GM11168 (cell line): ENCODE data around the gene GIMAP8.
"Not testable (repeated sequence)": the region's sequence is repeated elsewhere in the genome, so short reads cannot be mapped to it uniquely, and the experiment has no call there.

Experiments used
- in situ Hi-C: fragments of 300-500 bp; cut with MboI; formaldehyde crosslinking; loops from one replicate; pipeline ENCODE4 v1.12.0; 2022; ENCODE audit warnings: low sequenced_read_pairs; ENCODE audit not compliant: unreplicated experiment

GIMAP8 gene

DNA sequence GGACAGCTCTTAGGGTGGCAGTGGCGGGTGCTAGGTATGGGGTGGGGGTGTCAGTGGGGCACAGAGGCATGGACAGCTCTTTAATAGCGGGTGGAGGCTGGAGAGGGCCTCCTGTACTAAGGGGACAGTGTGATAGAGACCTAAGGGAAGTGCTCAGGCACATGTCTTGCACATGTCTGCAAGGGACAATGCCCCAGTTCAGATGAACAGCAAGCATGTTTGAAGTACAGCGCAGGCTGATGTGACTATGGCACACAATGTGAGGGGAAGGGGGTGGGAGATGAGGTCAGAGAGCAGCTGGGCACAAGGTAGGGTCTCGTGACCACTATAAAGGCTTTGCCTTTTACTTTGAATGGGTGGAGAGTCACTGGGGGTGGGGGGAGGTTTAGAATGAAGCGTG lies 3.5 kb downstream of the GIMAP8 start:
- in situ Hi-C loops, result no loop called here

- in situ Hi-C loops, result not testable (repeated sequence)
Observed at GRCh38 chr7:150457064-150457463, 6.6 kb downstream of the GIMAP8 start.

DNA sequence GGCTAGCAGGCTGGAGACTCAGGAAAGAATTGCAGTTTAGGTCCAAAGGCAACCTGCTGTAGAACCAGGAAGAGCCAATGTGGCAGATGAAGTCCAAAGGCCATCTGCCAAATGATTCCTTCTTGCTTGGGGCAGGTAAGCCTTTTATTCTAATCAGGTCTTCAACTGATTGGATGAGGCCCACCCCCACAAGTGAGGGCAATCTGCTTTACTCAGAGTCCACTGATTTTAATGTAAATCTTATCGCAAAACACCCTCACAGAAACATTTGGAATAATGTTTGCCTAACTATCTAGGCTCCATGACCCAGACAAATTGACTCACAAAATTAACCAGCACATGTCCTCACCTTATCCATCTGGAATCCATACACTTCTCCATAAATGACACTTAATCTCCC lies 7.8 kb downstream of the GIMAP8 start:
- in situ Hi-C loops, result no loop called here

- in situ Hi-C loops, result no loop called here
Observed at GRCh38 chr7:150458756-150459155, 8.3 kb downstream of the GIMAP8 start.

DNA sequence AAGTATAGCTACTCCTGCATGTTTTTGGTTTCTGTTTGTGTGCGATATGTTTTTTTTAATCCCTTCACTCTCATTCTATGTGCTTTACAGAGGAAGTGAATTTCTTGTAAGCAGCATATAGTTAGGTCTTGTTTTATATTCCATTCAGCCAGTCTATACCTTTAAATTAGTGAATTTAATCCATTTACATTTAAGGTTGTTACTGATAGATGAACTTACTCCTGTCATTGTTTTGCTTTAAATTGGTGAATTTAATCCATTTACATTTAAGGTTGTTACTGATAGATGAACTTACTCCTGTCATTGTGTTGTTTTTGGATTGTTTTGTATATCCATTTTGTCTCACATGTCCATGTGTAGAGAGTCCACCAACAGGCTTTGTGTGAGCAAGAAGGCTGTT lies 11.1 kb downstream of the GIMAP8 start:
- in situ Hi-C loops, result no loop called here

GRCh38 chr7:150462413-150462812 lies 12.0 kb downstream of the GIMAP8 start:
- in situ Hi-C loops, result no loop called here

GRCh38 chr7:150463461-150463860 lies 13.0 kb downstream of the GIMAP8 start:
- in situ Hi-C loops, result no loop called here

DNA sequence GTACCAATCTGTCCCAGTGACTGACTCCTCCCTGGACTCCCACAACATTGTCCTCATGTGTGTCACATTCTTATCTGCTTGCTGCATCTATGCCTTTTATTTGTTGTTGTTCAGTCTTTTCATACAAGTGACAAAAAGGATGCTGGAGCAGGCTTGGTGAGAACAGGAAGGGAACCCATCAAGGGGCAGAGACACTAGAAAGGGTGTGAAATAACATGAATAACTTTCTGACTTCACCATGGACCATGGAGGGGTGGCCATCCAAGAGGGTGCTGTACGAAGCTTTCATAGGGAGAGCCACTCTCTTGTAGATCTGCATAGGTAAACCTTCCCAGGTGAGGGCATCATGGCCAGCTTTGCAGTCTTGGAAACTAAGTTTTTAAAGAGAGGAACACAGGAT lies 14.5 kb downstream of the GIMAP8 start:
- in situ Hi-C loops, result no loop called here

DNA sequence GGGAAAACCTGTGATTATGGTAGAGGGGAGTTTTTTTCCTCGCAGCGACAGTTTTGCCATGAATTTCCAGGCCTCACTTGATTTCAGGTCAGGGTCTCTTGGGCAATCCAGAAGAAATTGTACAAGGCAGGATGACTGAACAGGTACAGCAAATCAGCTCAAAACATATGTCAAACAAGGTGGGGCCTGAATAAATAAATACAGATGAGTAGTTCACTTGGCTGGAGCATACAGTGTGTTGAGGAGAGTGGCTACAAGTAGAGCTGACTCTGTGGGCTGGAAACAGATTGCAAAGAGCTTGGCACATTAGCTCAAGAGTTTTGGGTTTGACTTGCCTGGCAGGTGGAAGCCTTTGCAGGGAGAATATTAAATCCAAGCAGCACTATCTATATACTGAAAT lies 15.0 kb downstream of the GIMAP8 start:
- in situ Hi-C loops, result no loop called here

- in situ Hi-C loops, result no loop called here
Observed at GRCh38 chr7:150466477-150466876, 16.0 kb downstream of the GIMAP8 start.

GRCh38 chr7:150468241-150468640 lies 17.8 kb downstream of the GIMAP8 start:
- in situ Hi-C loops, result no loop called here

DNA sequence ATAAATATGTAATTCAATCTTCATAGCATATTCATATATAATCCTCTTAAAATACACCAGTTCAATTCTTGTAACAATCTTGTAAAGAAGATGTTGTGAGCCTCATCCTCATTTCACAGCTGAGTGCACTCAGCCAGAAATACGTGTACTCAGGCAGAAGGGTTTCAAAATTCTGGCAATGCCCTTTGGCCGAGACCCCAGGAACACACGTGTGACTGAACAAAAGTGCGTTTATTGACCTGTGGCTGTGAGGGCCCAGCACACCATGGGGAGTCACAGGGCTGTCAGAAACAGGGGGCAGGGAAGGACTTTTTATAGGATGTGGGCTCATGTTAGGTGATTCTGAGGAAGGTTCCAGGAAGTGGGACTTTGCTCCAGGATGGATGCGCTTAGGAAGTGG lies 21.5 kb downstream of the GIMAP8 start:
- in situ Hi-C loops, result no loop called here

DNA sequence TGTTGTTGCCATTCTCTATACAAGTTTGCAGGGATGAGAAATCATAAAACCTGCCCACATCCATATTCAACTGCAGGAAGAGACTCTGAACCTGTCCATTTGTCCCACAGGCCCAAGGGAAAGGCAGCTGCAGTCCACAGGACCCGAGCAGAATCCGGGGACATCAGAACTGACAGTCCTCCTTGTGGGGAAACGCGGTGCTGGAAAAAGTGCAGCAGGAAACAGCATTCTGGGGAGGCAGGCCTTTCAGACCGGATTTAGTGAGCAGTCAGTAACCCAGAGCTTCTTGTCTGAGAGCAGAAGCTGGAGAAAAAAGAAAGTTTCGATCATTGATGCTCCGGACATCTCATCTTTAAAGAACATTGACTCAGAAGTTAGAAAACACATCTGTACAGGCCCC lies 23.5 kb downstream of the GIMAP8 start:
- in situ Hi-C loops, result no loop called here

DNA sequence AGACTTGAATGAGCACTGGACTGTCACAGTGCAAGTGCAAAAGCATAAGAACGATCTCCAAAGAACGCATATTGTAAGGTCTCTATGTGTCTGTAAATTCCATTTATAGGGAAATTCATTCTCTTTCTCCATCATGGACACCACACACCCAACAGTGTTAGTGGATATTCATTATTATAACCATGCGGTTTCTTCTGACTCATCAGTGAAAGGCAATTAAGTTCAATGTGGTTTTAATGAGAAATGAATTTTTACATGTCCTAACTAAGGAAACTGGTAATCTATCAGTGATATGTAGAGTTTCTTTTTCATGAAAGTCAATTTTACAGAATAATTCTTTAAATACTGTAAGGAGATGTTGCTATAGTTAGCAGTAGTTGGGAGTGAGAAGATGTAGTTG lies 25.9 kb downstream of the GIMAP8 start:
- in situ Hi-C loops, result no loop called here

DNA sequence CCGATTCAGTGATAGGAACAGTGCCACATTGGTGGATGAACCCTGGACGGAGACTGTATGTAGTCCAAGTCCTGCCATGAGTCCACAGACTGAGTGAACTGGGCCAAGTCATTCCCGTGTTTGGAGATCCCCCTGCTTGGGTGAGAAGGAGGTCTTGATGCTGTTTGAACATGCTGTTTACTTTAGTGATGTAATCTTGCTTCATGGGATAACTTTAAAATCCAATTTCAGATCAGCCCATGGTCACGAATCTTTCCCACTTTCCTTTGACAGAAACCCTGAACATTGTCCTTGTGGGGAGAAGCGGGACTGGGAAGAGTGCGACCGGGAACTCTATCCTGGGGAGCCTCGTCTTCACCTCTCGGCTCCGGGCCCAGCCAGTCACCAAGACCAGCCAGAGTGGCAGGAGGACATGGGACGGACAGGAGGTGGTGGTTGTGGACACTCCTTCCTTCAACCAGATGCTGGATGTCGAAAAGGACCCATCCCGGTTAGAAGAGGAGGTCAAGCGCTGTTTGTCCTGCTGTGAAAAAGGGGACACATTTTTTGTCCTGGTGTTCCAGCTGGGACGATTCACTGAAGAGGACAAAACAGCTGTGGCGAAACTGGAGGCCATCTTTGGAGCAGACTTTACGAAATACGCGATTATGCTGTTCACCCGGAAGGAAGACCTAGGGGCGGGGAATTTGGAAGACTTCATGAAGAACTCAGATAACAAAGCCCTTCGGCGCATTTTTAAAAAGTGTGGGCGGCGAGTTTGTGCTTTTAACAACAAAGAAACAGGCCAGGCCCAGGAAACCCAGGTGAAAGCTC lies 26.6 kb downstream of the GIMAP8 start:
- in situ Hi-C loops, result no loop called here

GRCh38 chr7:150479023-150479716 lies 28.7 kb downstream of the GIMAP8 start:
- in situ Hi-C loops, result no loop called here

- in situ Hi-C loops, result no loop called here
Observed at GRCh38 chr7:150481186-150481920, 30.9 kb downstream of the GIMAP8 start.

- in situ Hi-C loops, result no loop called here
Observed at GRCh38 chr7:150481922-150482321, 31.5 kb downstream of the GIMAP8 start.

DNA sequence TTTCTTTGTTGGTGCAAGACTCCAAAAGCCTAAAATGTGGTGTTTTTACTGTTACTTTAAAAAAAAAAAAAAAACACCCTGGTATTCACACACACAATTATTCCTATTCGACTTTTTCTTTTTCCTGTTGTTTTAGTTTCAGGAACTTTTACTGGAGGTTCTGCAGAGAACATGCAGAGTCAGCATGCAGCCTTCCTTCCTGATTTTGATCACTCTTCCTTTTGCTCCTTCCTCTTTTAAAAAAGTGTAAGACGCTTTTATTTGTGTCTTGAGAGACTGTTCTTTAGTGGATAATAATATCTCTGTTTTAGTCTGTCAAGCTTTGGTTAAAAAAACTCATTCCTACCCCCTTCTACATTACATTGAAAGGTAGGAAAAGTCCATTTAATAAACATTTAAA lies 33.1 kb downstream of the GIMAP8 start:
- in situ Hi-C loops, result not testable (repeated sequence)

GRCh38 chr7:150484071-150484470 lies 33.6 kb downstream of the GIMAP8 start:
- in situ Hi-C loops, result not testable (repeated sequence)

DNA sequence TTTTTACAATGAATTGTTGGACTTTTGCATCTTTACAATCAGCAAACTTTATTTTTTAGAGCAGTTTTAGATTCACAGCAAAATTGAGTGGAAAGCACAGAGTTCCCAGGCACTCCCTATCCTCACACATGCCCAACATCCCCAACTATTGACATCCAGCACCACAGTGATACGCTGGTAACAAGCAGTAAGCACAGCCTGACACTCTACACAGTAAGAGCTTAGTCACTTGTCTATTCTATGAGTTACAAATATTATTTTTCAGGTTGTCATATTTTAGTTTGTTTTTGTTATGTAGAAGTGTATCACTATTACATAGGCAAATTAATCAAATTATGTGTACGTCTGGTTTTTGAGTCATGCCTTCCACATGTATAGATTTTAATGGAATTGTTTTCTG lies 37.2 kb downstream of the GIMAP8 start:
- in situ Hi-C loops, result no loop called here
